K562 (cell line): ENCODE measurements around the gene ZSCAN21. TPM values are rescaled to one million over a fixed set of nuclear protein-coding genes. Genes with fewer than 3 reads are reported as not detected.

ENCODE experiments used
- ASH1L ChIP-seq: fragments of 450-650 bp; IDR thresholded peaks from 2 replicates; pipeline ENCODE4 v1.6.1; 2018; ENCODE audit warnings: borderline replicate concordance, mild to moderate bottlenecking, low read depth; ENCODE audit not compliant: partially characterized antibody
- C11orf30 ChIP-seq: fragments of 450-650 bp; IDR thresholded peaks from 2 replicates; pipeline ENCODE4 v1.6.1; 2016; ENCODE audit warnings: low read depth, mild to moderate bottlenecking
- CCAR2 ChIP-seq: fragments of 200-400 bp; formaldehyde crosslinking; IDR thresholded peaks from 2 replicates; pipeline ENCODE4 v1.6.1; 2017; ENCODE audit warnings: mild to moderate bottlenecking, low read depth, low read length
- E2F4 ChIP-seq: sonication (generic); formaldehyde crosslinking; IDR thresholded peaks from 2 replicates; pipeline ENCODE4 v1.8.0; 2022; ENCODE audit warnings: mild to moderate bottlenecking, low read depth, missing genetic modification reagents
- FOXJ2 ChIP-seq: fragments of 200-800 bp; sonication (Bioruptor generic); IDR thresholded peaks from 2 replicates; pipeline ENCODE4 v1.6.1; 2016; ENCODE audit warnings: missing genetic modification characterization, missing compliant biosample characterization
- GTF2F1 ChIP-seq: IDR thresholded peaks from 2 replicates; pipeline ENCODE4 v1.6.1; 2011; ENCODE audit warnings: low read depth, low read length, improper control_type of control experiment
- MCM2 ChIP-seq: fragments of 450-650 bp; IDR thresholded peaks from 2 replicates; pipeline ENCODE4 v1.6.1; 2017; ENCODE audit warnings: low read depth, mild to moderate bottlenecking
- MITF ChIP-seq: IDR thresholded peaks from 2 replicates; pipeline ENCODE4 v1.6.1; 2014; ENCODE audit warnings: antibody characterized with exemption
- NR2C2 ChIP-seq, 2 experiments: fragments of 200-800 bp in 1 of 2; sonication (Bioruptor generic) in 1 of 2; sonication (generic) in 1 of 2; formaldehyde crosslinking in 1 of 2; IDR thresholded peaks; 2 replicates each; pipeline versions ENCODE4 v1.6.1 to v1.8.0; 2016 to 2022; ENCODE audit warnings: mild to moderate bottlenecking in 1 of 2, missing compliant biosample characterization in 1 of 2, missing genetic modification characterization in 1 of 2, missing genetic modification reagents in 1 of 2
- PCBP1 ChIP-seq: fragments of 200-400 bp; formaldehyde crosslinking; IDR thresholded peaks from 2 replicates; pipeline ENCODE4 v1.6.1; 2018; ENCODE audit warnings: mild to moderate bottlenecking, low read depth, low read length; ENCODE audit not compliant: poor library complexity, severe bottlenecking
- PCBP2 ChIP-seq: fragments of 200-400 bp; formaldehyde crosslinking; IDR thresholded peaks from 2 replicates; pipeline ENCODE4 v1.6.1; 2018; ENCODE audit warnings: low read length, low read depth, mild to moderate bottlenecking, moderate library complexity; ENCODE audit not compliant: poor library complexity, severe bottlenecking
- PRDM10 ChIP-seq: fragments of 450-650 bp; IDR thresholded peaks from 2 replicates; pipeline ENCODE4 v1.6.1; 2018; ENCODE audit not compliant: partially characterized antibody
- SLC30A9 ChIP-seq: fragments of 250-450 bp; sonication (Bioruptor Pico); IDR thresholded peaks from 2 replicates; pipeline ENCODE4 v1.8.0; 2022; ENCODE audit warnings: mild to moderate bottlenecking, moderate library complexity
- SMAD2 ChIP-seq: fragments of 150-350 bp; IDR thresholded peaks from 2 replicates; pipeline ENCODE4 v1.6.1; 2014; ENCODE audit warnings: low read depth, mild to moderate bottlenecking, low read length
- SP2 ChIP-seq: IDR thresholded peaks from 2 replicates; pipeline ENCODE4 v1.6.1; 2011; ENCODE audit warnings: mild to moderate bottlenecking, low read depth, low read length, moderate library complexity; ENCODE audit not compliant: poor library complexity, severe bottlenecking; ENCODE audit errors: extremely low read depth
- TCF15 ChIP-seq: fragments of 250-450 bp; sonication (Bioruptor Pico); IDR thresholded peaks from 2 replicates; pipeline ENCODE4 v1.8.0; 2022; ENCODE audit warnings: moderate library complexity, mild to moderate bottlenecking, inconsistent platforms
- ZNF395 ChIP-seq: fragments of 200-800 bp; sonication (Bioruptor generic); IDR thresholded peaks from 2 replicates; pipeline ENCODE4 v1.6.1; 2017; ENCODE audit warnings: missing genetic modification characterization, missing compliant biosample characterization
- ZNF778 ChIP-seq: fragments of 450-650 bp; formaldehyde crosslinking; IDR thresholded peaks from 2 replicates; pipeline ENCODE4 v1.4.0; 2020; ENCODE audit warnings: mild to moderate bottlenecking, moderate library complexity
- polyA plus RNA-seq, 8 experiments: library from polyadenylated mRNA; depleted of rRNA in 4 of 8; stranded (reverse) in 5 of 8; unstranded in 3 of 8; fragments of >200 nt; fragmentation: Nextera tagmentation in 2 of 8; fragmentation: Illumina TruSeq in 1 of 8; extraction: Ambion mirVana in 2 of 8; extraction: Trizol in 1 of 8; gene quantifications; 2 replicates each; pipeline versions ENCODE4 v1.2.1 to v1.2.3, GENCODE V29; 2011 to 2014; ENCODE audit warnings: inconsistent platforms in 1 of 8, missing spikeins in 1 of 8
- total RNA-seq, 7 experiments: library from RNA; depleted of rRNA in 6 of 7; stranded (reverse); fragments of >200 nt in 6 of 7; fragmentation: Illumina TruSeq in 2 of 7; extraction: Trizol in 2 of 7; gene quantifications; 2 replicates each; pipeline versions ENCODE4 v1.2.1 to v1.2.3, GENCODE V29; 2011 to 2021; ENCODE audit warnings: low replicate concordance in 1 of 7

ZSCAN21 gene
- total and polyA plus RNA-seq, 9 of the 15 experiments (the other 6 are each of a cell fraction or from before 2014, with no cell fraction given): 5.9 to 15.5 (median 13.2) TPM

- peak; percentile 33 for TF ChIP-seq PRDM10
- no peak for TF ChIP-seq SP2
- no peak for TF ChIP-seq ZNF778
- no peak for TF ChIP-seq SLC30A9 (CRISPR knock-in tag)
- 0 out of 2 replicates have a peak, but pooled peaks have one; percentile 81 for TF ChIP-seq FOXJ2
- TF ChIP-seq C11orf30: peak; percentile 83
- 0 out of 2 replicates have a peak, but pooled peaks have one; percentile 28 for TF ChIP-seq MITF
- TF ChIP-seq MCM2: no peak
- TF ChIP-seq GTF2F1: peak; percentile 67; the same call in 1 of the 2 replicates
- peak; percentile 95 for TF ChIP-seq ZNF395
- no peak for TF ChIP-seq PCBP2
- TF ChIP-seq TCF15 (CRISPR knock-in tag): peak; percentile 73; the same call in 1 of the 2 replicates
- peak; percentile 82 for TF ChIP-seq PCBP1
- TF ChIP-seq NR2C2 (CRISPR knock-in tag; IDR thresholded peaks at IDR 0.05): peak; percentile 88
- peak; percentile 89 for TF ChIP-seq NR2C2 (tag; IDR thresholded peaks at IDR 0.05)
- no peak for TF ChIP-seq CCAR2
- peak; percentile 62 for TF ChIP-seq ASH1L
- TF ChIP-seq SMAD2: no peak
- peak; percentile 88 for TF ChIP-seq E2F4 (CRISPR knock-in tag)
Measured at GRCh38 chr7:100088621-100089457, 39.3 kb downstream of the ZSCAN21 start, which contains the start of gene COPS6 (continued).
